ENCODE measurements around the gene FBLN7.

The FBLN7 gene

GRCh38 chr2:112141626-112142007 lies 3.4 kb downstream of the FBLN7 start:
- DNase-seq: no peak

GRCh38 chr2:112142525-112143078 lies 4.4 kb downstream of the FBLN7 start:
- DNase-seq: no peak

GRCh38 chr2:112143150-112143549 lies 5.0 kb downstream of the FBLN7 start:
- DNase-seq: no peak

- DNase-seq: no peak
These were observed 6.8 kb downstream of the FBLN7 start for GRCh38 chr2:112144966-112145365.

GRCh38 chr2:112147382-112148168 lies 9.4 kb downstream of the FBLN7 start:
- DNase-seq: no peak

- no peak for DNase-seq
These were observed 10.3 kb downstream of the FBLN7 start for GRCh38 chr2:112148477-112148876.

GRCh38 chr2:112149194-112149593 lies 11.0 kb downstream of the FBLN7 start:
- DNase-seq: no peak

GRCh38 chr2:112149866-112150435 lies 11.8 kb downstream of the FBLN7 start:
- DNase-seq: no peak

GRCh38 chr2:112150447-112150846 lies 12.3 kb downstream of the FBLN7 start:
- DNase-seq: no peak

- no peak for DNase-seq
These were observed 12.7 kb downstream of the FBLN7 start for GRCh38 chr2:112150851-112151250.

GRCh38 chr2:112151271-112151670 lies 13.1 kb downstream of the FBLN7 start:
- DNase-seq: no peak

GRCh38 chr2:112151701-112152440 lies 13.7 kb downstream of the FBLN7 start:
- DNase-seq: no peak

- no peak for DNase-seq
These were observed 14.4 kb downstream of the FBLN7 start for GRCh38 chr2:112152476-112153178.

GRCh38 chr2:112153179-112153490 lies 14.9 kb downstream of the FBLN7 start:
- DNase-seq: no peak

- DNase-seq: no peak
These were observed 15.3 kb downstream of the FBLN7 start for GRCh38 chr2:112153501-112153900.

- DNase-seq: no peak
These were observed 16.3 kb downstream of the FBLN7 start for GRCh38 chr2:112154246-112155117.

GRCh38 chr2:112155331-112156151 lies 17.4 kb downstream of the FBLN7 start:
- peak; percentile 42 for DNase-seq

- peak; percentile 45 for DNase-seq
These were observed 18.2 kb downstream of the FBLN7 start for GRCh38 chr2:112156152-112156986.

- DNase-seq: no peak
These were observed 19.3 kb downstream of the FBLN7 start for GRCh38 chr2:112157472-112157871.

GRCh38 chr2:112159454-112159921 lies 21.3 kb downstream of the FBLN7 start:
- DNase-seq: no peak
